ENCODE measurements around the gene CDH8. TPM values are rescaled to one million over a fixed set of nuclear protein-coding genes. Genes with fewer than 3 reads are reported as not detected.

CDH8 gene
- total RNA-seq, 1 donor from 2014 or later, result 0.35 TPM

DNA sequence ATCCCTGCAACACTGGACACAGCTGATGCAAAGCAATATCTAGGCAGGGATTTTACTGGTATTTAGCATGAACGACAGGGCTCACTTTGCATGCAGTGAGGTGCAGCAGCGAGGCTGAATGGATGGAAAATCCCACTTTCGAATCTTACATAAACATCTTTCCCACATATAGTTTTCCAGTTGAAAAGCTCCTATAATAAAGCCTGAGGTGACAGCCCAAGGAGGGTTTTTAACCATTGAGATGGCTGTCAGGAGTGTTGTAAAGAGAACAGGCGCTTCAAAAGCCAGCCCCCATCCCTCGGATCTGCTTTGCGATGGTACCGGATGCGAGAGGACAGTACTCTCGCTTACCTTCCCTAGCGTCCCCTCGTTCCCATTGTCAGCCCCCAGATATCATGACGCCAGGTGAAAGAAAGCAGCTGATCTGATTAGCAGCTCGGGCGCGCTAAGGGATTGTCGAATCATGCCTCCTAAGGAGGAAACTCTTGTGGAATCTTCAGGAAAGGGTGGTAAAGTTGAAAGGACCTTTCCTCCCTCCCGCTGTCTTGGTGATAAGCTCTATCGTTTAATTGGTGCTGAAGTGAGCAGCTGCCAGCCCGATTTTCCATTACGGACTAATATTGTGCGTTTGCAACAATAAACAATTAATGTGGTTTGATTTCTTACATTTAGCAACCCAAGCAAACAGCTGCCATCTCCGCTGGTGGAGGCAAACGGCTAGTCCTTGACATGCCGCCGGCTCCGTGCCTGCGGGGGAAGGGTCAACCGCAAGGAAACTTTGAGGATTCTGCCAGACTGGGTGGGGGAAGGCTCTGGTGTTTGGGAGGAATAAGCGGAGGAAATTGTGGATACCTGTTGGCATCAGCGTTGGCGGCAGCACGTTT, 1.8 kb downstream of the CDH8 start:
- DNase-seq (ENCODE audit: low read depth), result no peak
- TF ChIP-seq, protein P1, sequence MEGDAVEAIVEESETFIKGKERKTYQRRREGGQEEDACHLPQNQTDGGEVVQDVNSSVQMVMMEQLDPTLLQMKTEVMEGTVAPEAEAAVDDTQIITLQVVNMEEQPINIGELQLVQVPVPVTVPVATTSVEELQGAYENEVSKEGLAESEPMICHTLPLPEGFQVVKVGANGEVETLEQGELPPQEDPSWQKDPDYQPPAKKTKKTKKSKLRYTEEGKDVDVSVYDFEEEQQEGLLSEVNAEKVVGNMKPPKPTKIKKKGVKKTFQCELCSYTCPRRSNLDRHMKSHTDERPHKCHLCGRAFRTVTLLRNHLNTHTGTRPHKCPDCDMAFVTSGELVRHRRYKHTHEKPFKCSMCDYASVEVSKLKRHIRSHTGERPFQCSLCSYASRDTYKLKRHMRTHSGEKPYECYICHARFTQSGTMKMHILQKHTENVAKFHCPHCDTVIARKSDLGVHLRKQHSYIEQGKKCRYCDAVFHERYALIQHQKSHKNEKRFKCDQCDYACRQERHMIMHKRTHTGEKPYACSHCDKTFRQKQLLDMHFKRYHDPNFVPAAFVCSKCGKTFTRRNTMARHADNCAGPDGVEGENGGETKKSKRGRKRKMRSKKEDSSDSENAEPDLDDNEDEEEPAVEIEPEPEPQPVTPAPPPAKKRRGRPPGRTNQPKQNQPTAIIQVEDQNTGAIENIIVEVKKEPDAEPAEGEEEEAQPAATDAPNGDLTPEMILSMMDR (conservative IDR thresholded peaks at IDR 0.05; ENCODE audit: low read depth, low read length), result no peak
- H3K4me3 ChIP-seq (ENCODE audit: low read depth, low read length), result no peak overlapping the region

DNA sequence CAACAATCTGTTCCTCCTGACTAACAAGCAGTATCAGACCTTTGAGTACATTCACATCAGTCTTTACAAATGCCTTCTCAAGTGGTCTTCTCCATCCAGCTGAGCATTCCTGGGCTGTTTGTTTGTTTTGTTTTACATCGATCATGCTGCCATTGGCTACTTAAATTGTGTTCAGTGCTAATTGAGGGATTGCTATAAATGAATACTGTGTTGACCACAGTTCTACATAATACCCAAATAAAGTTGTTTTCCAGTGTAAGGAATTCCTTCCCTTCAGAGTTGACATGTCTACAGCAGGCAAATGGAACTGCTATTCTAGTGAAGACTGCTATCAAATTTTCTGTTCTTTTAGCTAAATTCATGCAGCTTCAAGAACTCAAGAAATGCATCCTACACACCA, 3.2 kb downstream of the CDH8 start:
- DNase-seq (ENCODE audit: low read depth), result no peak
- H3K4me3 ChIP-seq (ENCODE audit: low read depth, low read length), result no peak overlapping the region
- TF ChIP-seq, protein P1 (conservative IDR thresholded peaks at IDR 0.05; ENCODE audit: low read depth, low read length), result no peak

DNA sequence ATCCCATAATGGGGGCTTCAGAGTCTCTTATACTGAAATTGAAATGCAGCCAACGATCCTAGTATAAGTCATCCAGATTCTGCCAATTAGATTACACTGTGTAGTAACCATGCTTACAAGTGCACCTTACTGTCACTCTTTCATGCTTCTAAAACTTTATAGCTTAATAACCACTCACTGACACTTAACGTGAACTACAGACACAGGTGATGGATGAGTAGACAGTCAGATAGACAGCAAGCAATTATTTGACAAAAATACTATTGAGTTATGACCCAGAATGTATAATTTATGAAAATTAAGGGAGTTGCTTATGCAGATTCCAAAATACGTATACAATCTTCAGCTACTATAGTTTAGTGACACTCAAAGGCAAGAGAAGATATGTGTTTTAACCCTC, 6.3 kb downstream of the CDH8 start:
- no peak for DNase-seq (ENCODE audit: low read depth)
- TF ChIP-seq, protein P1 (conservative IDR thresholded peaks at IDR 0.05; ENCODE audit: low read depth, low read length), result no peak
- no peak overlapping the region for H3K4me3 ChIP-seq (ENCODE audit: low read depth, low read length)

DNA sequence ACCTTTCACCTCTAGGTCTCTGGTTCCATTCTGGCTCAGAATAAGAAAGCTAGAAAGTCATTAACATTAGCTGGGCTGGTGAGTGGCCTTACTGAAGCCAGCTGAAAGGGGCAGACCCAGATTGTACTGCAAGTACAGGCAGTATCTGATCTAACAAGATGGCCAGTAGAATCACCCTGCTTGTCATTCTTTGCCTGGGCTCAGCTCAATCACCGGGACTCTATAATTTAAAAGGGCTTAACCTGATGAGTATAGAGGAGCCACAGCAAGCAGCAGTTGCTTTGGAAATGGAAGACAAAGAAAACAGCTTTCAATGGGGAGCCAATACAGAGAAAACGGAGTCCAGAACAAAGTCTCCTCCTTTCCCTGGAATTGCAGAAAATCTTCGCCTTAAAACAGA, 13.6 kb downstream of the CDH8 start:
- TF ChIP-seq, protein P1 (conservative IDR thresholded peaks at IDR 0.05; ENCODE audit: low read depth, low read length), result no peak
- DNase-seq (ENCODE audit: low read depth), result no peak
- no peak overlapping the region for H3K4me3 ChIP-seq (ENCODE audit: low read depth, low read length)

DNA sequence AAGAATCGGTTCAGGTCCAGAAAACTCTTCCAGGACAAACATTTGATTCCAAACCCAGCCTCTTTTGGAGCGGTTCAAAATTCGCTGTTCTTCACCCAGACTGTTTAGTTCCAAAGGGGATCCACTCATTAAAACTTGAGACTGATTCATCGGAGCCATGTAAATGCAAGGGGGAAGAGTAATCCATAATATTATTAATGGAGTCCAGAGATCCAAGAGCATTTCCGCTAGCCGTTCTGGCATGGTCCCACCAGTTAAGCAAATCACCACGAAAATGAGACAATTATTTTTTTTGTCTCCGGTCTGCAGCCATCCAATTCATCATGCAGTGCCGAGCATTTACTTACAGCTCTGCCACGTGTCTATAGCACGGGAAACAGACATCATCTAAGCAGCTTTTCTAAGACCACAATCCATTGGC, 15.1 kb downstream of the CDH8 start:
- no peak overlapping the region for H3K4me3 ChIP-seq (ENCODE audit: low read depth, low read length)
- no peak for DNase-seq (ENCODE audit: low read depth)
- TF ChIP-seq, protein P1 (conservative IDR thresholded peaks at IDR 0.05; ENCODE audit: low read depth, low read length), result no peak

DNA sequence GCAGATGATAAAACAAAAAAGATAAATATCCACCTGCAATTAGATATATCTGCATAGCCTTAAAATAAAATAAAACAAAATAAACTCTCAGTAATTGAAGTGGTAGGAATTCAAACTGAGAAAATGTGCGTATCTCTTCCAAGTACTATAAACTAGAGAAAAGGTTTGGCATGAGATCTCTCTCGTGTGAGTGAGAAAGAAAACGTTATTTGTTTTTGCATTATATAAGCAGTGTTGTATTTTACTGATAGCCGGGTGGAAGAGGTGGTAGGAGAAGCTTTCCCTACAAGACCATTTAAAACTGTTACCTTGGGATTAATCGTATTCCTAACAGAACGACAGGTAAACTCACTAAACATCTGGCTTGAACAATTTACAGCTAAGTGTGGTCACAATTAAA, 15.6 kb downstream of the CDH8 start:
- H3K4me3 ChIP-seq (ENCODE audit: low read depth, low read length), result no peak overlapping the region
- TF ChIP-seq, protein P1 (conservative IDR thresholded peaks at IDR 0.05; ENCODE audit: low read depth, low read length), result no peak
- no peak for DNase-seq (ENCODE audit: low read depth)

DNA sequence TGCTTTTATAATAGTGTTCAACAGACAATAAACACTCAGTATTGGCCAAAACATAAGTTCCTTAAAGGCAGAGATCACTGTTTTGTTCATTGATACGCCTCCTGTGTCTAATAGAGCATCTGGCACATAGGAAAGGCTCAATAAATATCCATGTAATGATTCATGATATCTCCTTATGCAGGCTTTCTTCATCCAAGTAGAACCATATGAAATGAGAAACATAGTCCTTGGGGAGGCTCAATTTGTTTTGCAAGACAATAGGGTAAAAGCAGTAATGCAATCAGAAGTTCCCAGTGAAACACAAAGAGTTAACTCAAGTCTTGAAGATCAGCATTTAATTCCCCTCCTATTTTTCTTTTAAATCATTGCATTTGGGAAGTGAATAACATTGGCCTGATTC, 16.4 kb downstream of the CDH8 start:
- TF ChIP-seq, protein P1 (conservative IDR thresholded peaks at IDR 0.05; ENCODE audit: low read depth, low read length), result no peak
- no peak overlapping the region for H3K4me3 ChIP-seq (ENCODE audit: low read depth, low read length)
- DNase-seq (ENCODE audit: low read depth), result no peak

Measured in epithelial cell of proximal tubule (primary cell).